NT2/D1 (cell line): ENCODE data around the gene DCLK1.

Experiments
- DNase-seq: peaks from one replicate; pipeline ENCODE4 v3.0.0-alpha.2; 2011; ENCODE audit warnings: low read depth, low spot score
- H3K27me3 ChIP-seq: 2 replicates; pipeline ENCODE4 v1.6.0; 2011; ENCODE audit warnings: mild to moderate bottlenecking; ENCODE audit not compliant: insufficient read length, insufficient read depth
- H3K36me3 ChIP-seq: 2 replicates; pipeline ENCODE4 v1.6.1; 2011; ENCODE audit warnings: mild to moderate bottlenecking, low read length, mixed read lengths; ENCODE audit not compliant: insufficient read depth, insufficient read length
- H3K4me1 ChIP-seq: 2 replicates; pipeline ENCODE4 v1.5.1; 2011; ENCODE audit not compliant: insufficient read depth, insufficient read length
- H3K4me3 ChIP-seq: 2 replicates; pipeline ENCODE4 v1.5.1; 2011; ENCODE audit warnings: low read depth; ENCODE audit not compliant: insufficient read length
- H3K9ac ChIP-seq: 2 replicates; pipeline ENCODE4 v1.6.0; 2011; ENCODE audit warnings: low read depth; ENCODE audit not compliant: insufficient read length
- H3K9me3 ChIP-seq: 2 replicates; pipeline ENCODE4 v1.5.1; 2011; ENCODE audit warnings: mild to moderate bottlenecking, low read length; ENCODE audit not compliant: insufficient read depth
- SUZ12 ChIP-seq: IDR thresholded peaks from 2 replicates; pipeline ENCODE4 v1.6.1; 2011; ENCODE audit not compliant: insufficient read length, insufficient read depth; ENCODE audit errors: extremely low read depth
- YY1 ChIP-seq: IDR thresholded peaks from 2 replicates; pipeline ENCODE4 v1.6.1; 2011; ENCODE audit not compliant: insufficient read length, insufficient read depth
- ZNF274 ChIP-seq: IDR thresholded peaks from 2 replicates; pipeline ENCODE4 v1.6.1; 2011; ENCODE audit warnings: mild to moderate bottlenecking, low read depth, low read length

DCLK1 gene

DNA sequence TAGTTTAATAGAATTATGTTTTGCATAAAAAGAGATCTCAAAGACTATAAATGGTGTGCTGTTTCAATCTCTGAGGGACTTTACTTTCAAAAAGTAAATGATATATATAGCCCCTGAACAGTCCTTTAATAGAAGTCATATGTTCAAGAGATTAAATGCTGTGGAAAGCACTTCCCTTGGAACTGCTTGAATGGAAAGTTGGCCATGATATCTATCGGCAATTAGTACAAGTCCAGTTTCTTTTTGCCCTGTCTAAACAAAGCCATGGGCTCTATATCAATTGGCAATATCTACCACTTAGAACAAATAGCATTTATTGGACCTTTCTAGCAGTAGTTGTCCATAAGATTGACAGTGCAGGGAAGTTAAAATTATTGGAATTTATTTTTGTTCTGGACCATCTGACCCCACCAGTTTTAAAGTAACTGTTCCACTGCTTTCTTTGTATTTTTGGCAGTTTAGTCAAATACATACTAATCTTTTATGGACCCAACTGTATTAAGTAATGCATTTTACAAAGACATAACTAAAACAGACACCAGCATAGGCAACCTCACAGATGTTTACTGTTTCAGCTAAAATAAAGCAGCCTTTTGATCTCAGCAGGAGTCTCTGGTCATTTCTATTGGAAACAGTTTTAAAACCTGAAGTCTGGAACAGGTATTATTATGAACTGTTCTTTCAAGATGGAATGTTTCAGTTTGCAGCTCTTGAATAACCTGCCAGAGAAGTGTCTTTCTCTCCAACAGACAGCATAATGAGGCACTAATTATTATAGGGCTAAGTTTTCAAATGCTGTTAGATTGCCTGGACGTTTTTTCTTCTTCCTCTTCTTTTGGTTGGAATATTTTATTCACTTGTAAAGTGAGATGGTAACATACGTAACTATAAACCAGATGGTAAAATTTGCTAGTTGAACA is 282.6 kb downstream of the DCLK1 start:
- Histone ChIP-seq H3K36me3 (peaks cover 32% of the 10 kb centered on the region), H3K9me3 (peaks cover 31% of the 10 kb centered on the region; the same call in 1 of the 2 replicates), H3K4me3 (no peak overlapping the region), H3K4me1 (no peaks in the 10 kb centered on the region), H3K9ac (no peak overlapping the region), H3K27me3 (no peaks in the 10 kb centered on the region)
- TF ChIP-seq YY1 (no peak), ZNF274 (no peak), SUZ12 (no peak)
- no peak for DNase-seq

DNA sequence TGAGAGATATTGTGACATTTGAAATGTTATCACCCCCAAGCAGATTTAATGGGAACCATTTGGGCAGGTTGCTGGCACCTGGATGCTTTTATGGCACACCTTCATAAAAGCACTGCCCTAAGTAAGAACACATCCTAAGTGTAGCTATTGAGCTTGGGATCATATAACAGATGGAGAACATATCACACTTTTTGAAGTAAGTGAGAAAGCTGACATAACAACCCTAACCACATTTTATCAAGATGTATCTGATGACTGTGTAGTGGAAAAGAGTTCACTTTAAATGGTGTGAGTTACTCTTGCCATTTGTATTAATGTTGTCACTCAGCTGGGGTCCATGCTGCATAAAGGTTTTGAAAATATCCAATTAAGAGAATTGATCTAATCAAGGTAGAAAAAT is 287.9 kb downstream of the DCLK1 start:
- Histone ChIP-seq H3K9ac (no peak overlapping the region), H3K4me3 (no peak overlapping the region), H3K4me1 (no peaks in the 10 kb centered on the region), H3K27me3 (no peaks in the 10 kb centered on the region), H3K36me3 (no peaks in the 10 kb centered on the region), H3K9me3 (no peaks in the 10 kb centered on the region)
- no peak for TF ChIP-seq SUZ12
- no peak for TF ChIP-seq ZNF274
- TF ChIP-seq YY1: no peak
- no peak for DNase-seq

DNA sequence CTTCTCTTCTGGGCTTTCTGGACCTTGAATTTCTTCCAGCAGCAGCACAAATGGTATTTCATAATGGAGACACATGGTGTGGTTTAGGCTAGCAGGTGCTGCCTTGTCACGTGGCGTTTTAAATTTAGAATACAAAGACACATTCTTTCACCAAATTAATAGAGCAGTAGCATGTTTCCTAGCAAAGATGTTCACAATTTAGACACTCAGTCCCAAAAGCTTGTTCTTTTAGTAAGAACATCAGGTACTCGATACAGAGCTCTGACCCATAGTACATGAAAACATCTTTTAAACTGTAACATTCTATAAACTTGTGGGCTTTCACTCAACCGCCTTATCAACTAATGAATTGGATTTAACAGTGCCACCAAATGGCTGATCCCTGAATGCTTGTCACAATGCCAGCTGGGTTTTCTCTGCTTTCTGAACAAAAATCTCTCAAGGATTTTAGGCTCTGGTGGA is 290.1 kb downstream of the DCLK1 start:
- Histone ChIP-seq H3K4me1 (no peaks in the 10 kb centered on the region), H3K9ac (no peak overlapping the region), H3K27me3 (no peaks in the 10 kb centered on the region), H3K36me3 (no peaks in the 10 kb centered on the region), H3K4me3 (no peak overlapping the region), H3K9me3 (no peaks in the 10 kb centered on the region)
- TF ChIP-seq YY1 (no peak), ZNF274 (no peak), SUZ12 (no peak)
- DNase-seq: no peak

DNA sequence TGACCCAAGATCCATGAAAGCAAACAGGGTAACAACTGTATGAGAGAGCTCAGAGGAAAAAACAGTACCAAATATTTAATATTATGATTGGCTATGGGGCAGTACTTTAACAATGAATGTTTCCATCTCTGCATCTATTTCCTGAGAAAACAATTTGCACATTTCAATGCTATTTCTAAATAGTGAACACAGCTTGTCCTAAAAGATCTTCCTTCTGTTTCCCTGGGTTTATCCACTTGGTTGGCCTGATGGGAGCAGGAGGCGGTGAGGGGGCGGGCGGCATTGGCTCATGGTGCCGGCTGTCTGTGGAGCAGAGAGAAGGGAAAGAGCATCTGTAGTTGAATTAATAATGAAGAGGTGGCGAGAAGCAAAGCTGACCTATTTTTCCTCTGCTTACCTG is 291.4 kb downstream of the DCLK1 start:
- H3K36me3 ChIP-seq: peaks cover 10% of the 10 kb centered on the region
- H3K27me3 ChIP-seq: no peaks in the 10 kb centered on the region
- no peak overlapping the region for H3K9ac ChIP-seq
- TF ChIP-seq ZNF274: no peak
- TF ChIP-seq SUZ12: no peak
- no peak for TF ChIP-seq YY1
- no peak overlapping the region for H3K4me3 ChIP-seq
- H3K9me3 ChIP-seq: no peaks in the 10 kb centered on the region
- no peak for DNase-seq
- no peaks in the 10 kb centered on the region for H3K4me1 ChIP-seq

DNA sequence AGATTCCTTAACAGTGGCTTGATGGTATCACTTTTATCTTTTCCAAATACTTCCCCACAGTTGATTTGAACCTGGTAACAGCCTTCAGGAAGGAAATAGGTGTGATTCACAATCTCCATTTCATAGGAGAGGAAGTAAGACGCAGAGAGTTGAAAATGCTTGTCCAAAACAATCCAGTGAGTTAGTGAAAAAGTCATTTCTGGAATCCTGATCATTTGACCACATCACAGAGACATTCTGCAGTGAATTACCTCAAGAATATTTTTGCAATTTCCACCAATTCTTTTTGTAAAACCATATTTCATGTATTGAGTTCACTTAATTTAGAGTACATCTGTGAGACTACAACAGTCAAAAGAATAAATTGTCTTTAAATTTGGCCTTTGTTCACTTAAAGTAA is 292.8 kb downstream of the DCLK1 start:
- no peaks in the 10 kb centered on the region for H3K27me3 ChIP-seq
- H3K4me3 ChIP-seq: no peak overlapping the region
- no peak for DNase-seq
- no peak overlapping the region for H3K9ac ChIP-seq
- H3K9me3 ChIP-seq: no peaks in the 10 kb centered on the region
- TF ChIP-seq YY1: no peak
- no peak for TF ChIP-seq SUZ12
- TF ChIP-seq ZNF274: no peak
- peaks cover 21% of the 10 kb centered on the region for H3K36me3 ChIP-seq
- H3K4me1 ChIP-seq: peaks cover 2% of the 10 kb centered on the region

DNA sequence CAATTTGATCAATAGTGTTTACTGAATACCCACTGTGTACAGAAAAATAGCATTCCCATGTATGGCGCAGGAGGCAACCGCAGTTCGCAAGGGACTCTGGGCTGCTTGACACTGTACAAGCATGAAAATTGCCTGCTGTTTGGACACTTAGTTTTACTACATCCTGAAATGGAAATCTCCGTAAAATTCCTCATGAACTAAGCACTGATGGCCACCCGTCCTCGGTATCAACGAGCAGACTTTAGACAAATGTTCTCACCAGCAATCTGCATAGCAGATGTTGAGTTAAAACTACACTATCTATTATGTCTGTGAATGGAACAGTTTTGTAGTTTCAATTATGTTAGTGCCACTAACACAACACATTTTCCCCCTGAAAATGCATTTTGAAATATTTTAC is 294.7 kb downstream of the DCLK1 start:
- no peak overlapping the region for H3K4me3 ChIP-seq
- peaks cover 2% of the 10 kb centered on the region for H3K4me1 ChIP-seq
- H3K9me3 ChIP-seq: no peaks in the 10 kb centered on the region
- no peak for TF ChIP-seq ZNF274
- TF ChIP-seq SUZ12: no peak
- no peak for TF ChIP-seq YY1
- H3K9ac ChIP-seq: no peak overlapping the region
- peaks cover 24% of the 10 kb centered on the region for H3K36me3 ChIP-seq
- H3K27me3 ChIP-seq: no peaks in the 10 kb centered on the region
- DNase-seq: no peak

DNA sequence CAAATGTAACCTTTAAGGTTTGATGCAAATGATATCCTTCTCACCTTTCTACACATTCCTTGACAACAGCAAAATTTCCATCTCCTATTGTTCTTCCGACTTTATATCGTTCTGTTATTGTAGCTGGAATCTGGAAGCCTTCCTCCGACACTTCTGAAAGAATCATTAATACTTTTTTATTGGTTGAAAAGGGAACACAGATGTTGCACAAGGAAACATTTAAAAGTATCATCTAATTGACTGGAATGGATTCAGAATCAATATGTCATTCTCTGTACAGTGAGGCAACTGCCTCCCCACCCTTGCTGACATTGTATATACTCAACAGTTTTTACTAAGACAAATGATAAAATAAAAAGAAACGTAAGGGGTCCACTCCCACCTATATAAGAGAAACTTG is 295.2 kb downstream of the DCLK1 start:
- H3K9me3 ChIP-seq: no peaks in the 10 kb centered on the region
- TF ChIP-seq ZNF274: no peak
- no peak for TF ChIP-seq YY1
- TF ChIP-seq SUZ12: no peak
- peaks cover 24% of the 10 kb centered on the region for H3K36me3 ChIP-seq
- no peak overlapping the region for H3K9ac ChIP-seq
- H3K4me3 ChIP-seq: no peak overlapping the region
- no peaks in the 10 kb centered on the region for H3K27me3 ChIP-seq
- peaks cover 2% of the 10 kb centered on the region for H3K4me1 ChIP-seq
- no peak for DNase-seq
